HAP-1 (cell line): ENCODE results near the gene METTL8.

Experiments
- DNase-seq, 2 experiments: peaks; one replicate each; pipeline ENCODE4 v3.0.0-alpha.2; 2016 to 2020; ENCODE audit warnings: low spot score in 2 of 2
- H3K27me3 ChIP-seq: fragments of 250-450 bp; sonication (Bioruptor Pico); 2 replicates; pipeline ENCODE4 v1.5.1; 2020; ENCODE audit warnings: low read depth, mild to moderate bottlenecking, moderate library complexity
- H3K36me3 ChIP-seq: fragments of 250-450 bp; sonication (Bioruptor Pico); replicated peaks from 2 replicates; pipeline ENCODE4 v1.5.1; 2020; ENCODE audit warnings: mild to moderate bottlenecking
- H3K4me1 ChIP-seq: fragments of 250-450 bp; sonication (Bioruptor Pico); 2 replicates; pipeline ENCODE4 v1.5.1; 2020; ENCODE audit warnings: mild to moderate bottlenecking
- H3K4me3 ChIP-seq: fragments of 250-450 bp; sonication (Bioruptor Pico); 2 replicates; pipeline ENCODE4 v1.5.1; 2020; ENCODE audit warnings: mild to moderate bottlenecking, moderate library complexity
- H3K9me3 ChIP-seq: fragments of 250-450 bp; sonication (Bioruptor Pico); 2 replicates; pipeline ENCODE4 v1.5.1; 2020; ENCODE audit warnings: mild to moderate bottlenecking, moderate library complexity
- in situ Hi-C: fragments of 300-500 bp; cut with MboI; formaldehyde crosslinking; loops from 3 replicates; pipeline ENCODE4 v1.14.3; 2020; ENCODE audit warnings: low sequenced_read_pairs, inconsistent platforms, mixed read lengths

METTL8 gene

GRCh38 chr2:171289991-171290390 lies 143.8 kb downstream of the METTL8 start:
- no peaks in the 10 kb centered on the region for H3K9me3 ChIP-seq
- no peak overlapping the region for H3K4me3 ChIP-seq
- no peaks in the 10 kb centered on the region for H3K36me3 ChIP-seq
- no peak for DNase-seq
- H3K4me1 ChIP-seq = no peaks in the 10 kb centered on the region
- peaks cover 3% of the 10 kb centered on the region; the same call in 1 of the 2 replicates for H3K27me3 ChIP-seq
- in situ Hi-C loops = no loop called here

- no peaks in the 10 kb centered on the region for H3K36me3 ChIP-seq
- no peaks in the 10 kb centered on the region for H3K4me1 ChIP-seq
- no peak overlapping the region for H3K4me3 ChIP-seq
- in situ Hi-C loops = no loop called here
- peaks cover 3% of the 10 kb centered on the region; the same call in 1 of the 2 replicates for H3K27me3 ChIP-seq
- no peaks in the 10 kb centered on the region for H3K9me3 ChIP-seq
- DNase-seq = no peak
These were observed 144.5 kb downstream of the METTL8 start for GRCh38 chr2:171289316-171289715.

GRCh38 chr2:171287611-171288010 lies 146.2 kb downstream of the METTL8 start:
- H3K4me3 ChIP-seq = no peak overlapping the region
- H3K9me3 ChIP-seq = no peaks in the 10 kb centered on the region
- H3K27me3 ChIP-seq = peaks cover 7% of the 10 kb centered on the region; the same call in 1 of the 2 replicates
- H3K4me1 ChIP-seq = no peaks in the 10 kb centered on the region
- no peaks in the 10 kb centered on the region for H3K36me3 ChIP-seq
- DNase-seq = no peak
- in situ Hi-C loops = no loop called here

- no peak for DNase-seq
- Histone ChIP-seq H3K9me3 (no peaks in the 10 kb centered on the region), H3K27me3 (peaks cover 7% of the 10 kb centered on the region; the same call in 1 of the 2 replicates), H3K4me3 (no peak overlapping the region), H3K36me3 (no peaks in the 10 kb centered on the region), H3K4me1 (no peaks in the 10 kb centered on the region)
- in situ Hi-C loops = no loop called here
These were observed 146.7 kb downstream of the METTL8 start for GRCh38 chr2:171287036-171287571.

- in situ Hi-C loops = no loop called here
- no peak overlapping the region for H3K4me3 ChIP-seq
- DNase-seq = peak in 1 of 2 experiments; percentile 10
These were observed 152.7 kb downstream of the METTL8 start for GRCh38 chr2:171281110-171281509.

GRCh38 chr2:171279983-171280790 lies 153.6 kb downstream of the METTL8 start:
- in situ Hi-C loops = no loop called here
- no peaks in the 10 kb centered on the region for H3K9me3 ChIP-seq
- DNase-seq = peak; percentile 50 to 83
- H3K4me1 ChIP-seq = peaks cover 17% of the 10 kb centered on the region
- peaks cover 5% of the 10 kb centered on the region; the same call in 1 of the 2 replicates for H3K27me3 ChIP-seq
- H3K36me3 ChIP-seq = no peaks in the 10 kb centered on the region
- H3K4me3 ChIP-seq = no peak overlapping the region

More at GRCh38 chr2:171281110-171281509, 152.7 kb downstream of the METTL8 start:
- H3K27me3 ChIP-seq = peaks cover 7% of the 10 kb centered on the region; the same call in 1 of the 2 replicates
- no peaks in the 10 kb centered on the region for H3K36me3 ChIP-seq
- H3K4me1 ChIP-seq = peaks cover 17% of the 10 kb centered on the region
- H3K9me3 ChIP-seq = no peaks in the 10 kb centered on the region

- no peak for DNase-seq
- Histone ChIP-seq H3K9me3 (no peaks in the 10 kb centered on the region), H3K4me1 (peaks cover 9% of the 10 kb centered on the region), H3K4me3 (no peak overlapping the region), H3K36me3 (no peaks in the 10 kb centered on the region), H3K27me3 (peaks cover 3% of the 10 kb centered on the region; the same call in 1 of the 2 replicates)
- in situ Hi-C loops = no loop called here
These were observed 159.0 kb downstream of the METTL8 start for GRCh38 chr2:171274757-171275156.

- in situ Hi-C loops = no loop called here
These were observed 161.8 kb downstream of the METTL8 start for GRCh38 chr2:171271971-171272436.

GRCh38 chr2:171271386-171271785 lies 162.4 kb downstream of the METTL8 start:
- H3K27me3 ChIP-seq = peaks cover 3% of the 10 kb centered on the region; the same call in 1 of the 2 replicates
- H3K4me1 ChIP-seq = peaks cover 7% of the 10 kb centered on the region; the same call in 1 of the 2 replicates
- no peaks in the 10 kb centered on the region for H3K9me3 ChIP-seq
- no peak for DNase-seq
- no peak overlapping the region for H3K4me3 ChIP-seq
- H3K36me3 ChIP-seq = no peaks in the 10 kb centered on the region
- in situ Hi-C loops = no loop called here

More at GRCh38 chr2:171271971-171272436, 161.8 kb downstream of the METTL8 start:
- H3K4me3 ChIP-seq = no peak overlapping the region
- H3K4me1 ChIP-seq = peaks cover 7% of the 10 kb centered on the region; the same call in 1 of the 2 replicates
- H3K36me3 ChIP-seq = no peaks in the 10 kb centered on the region
- DNase-seq = no peak
- peaks cover 3% of the 10 kb centered on the region; the same call in 1 of the 2 replicates for H3K27me3 ChIP-seq
- no peaks in the 10 kb centered on the region for H3K9me3 ChIP-seq

GRCh38 chr2:171267855-171268629 lies 165.7 kb downstream of the METTL8 start:
- Histone ChIP-seq H3K4me3 (no peak overlapping the region), H3K9me3 (no peaks in the 10 kb centered on the region), H3K36me3 (no peaks in the 10 kb centered on the region), H3K27me3 (peaks cover 3% of the 10 kb centered on the region; the same call in 1 of the 2 replicates), H3K4me1 (peaks cover 7% of the 10 kb centered on the region; the same call in 1 of the 2 replicates)
- in situ Hi-C loops = no loop called here
- DNase-seq = peak in 1 of 2 experiments; percentile 30
